Epithelial cell of esophagus (primary cell): Measurements from ENCODE around the gene THSD4.

Source experiments
- DNase-seq: peaks from one replicate; pipeline ENCODE4 v3.0.0; 2010; ENCODE audit warnings: low read depth
- H3K4me3 ChIP-seq: 2 replicates; pipeline ENCODE4 v1.5.1; 2011; ENCODE audit warnings: mild to moderate bottlenecking, low read length, control low read depth
- TF ChIP-seq, protein P1 (sequence below): IDR thresholded peaks from 2 replicates; pipeline ENCODE4 v1.5.1; 2011; ENCODE audit warnings: low read depth, mild to moderate bottlenecking, low read length, control low read depth, inconsistent platforms; ENCODE audit not compliant: insufficient read depth; ENCODE audit errors: missing control alignments

The THSD4 gene

DNA sequence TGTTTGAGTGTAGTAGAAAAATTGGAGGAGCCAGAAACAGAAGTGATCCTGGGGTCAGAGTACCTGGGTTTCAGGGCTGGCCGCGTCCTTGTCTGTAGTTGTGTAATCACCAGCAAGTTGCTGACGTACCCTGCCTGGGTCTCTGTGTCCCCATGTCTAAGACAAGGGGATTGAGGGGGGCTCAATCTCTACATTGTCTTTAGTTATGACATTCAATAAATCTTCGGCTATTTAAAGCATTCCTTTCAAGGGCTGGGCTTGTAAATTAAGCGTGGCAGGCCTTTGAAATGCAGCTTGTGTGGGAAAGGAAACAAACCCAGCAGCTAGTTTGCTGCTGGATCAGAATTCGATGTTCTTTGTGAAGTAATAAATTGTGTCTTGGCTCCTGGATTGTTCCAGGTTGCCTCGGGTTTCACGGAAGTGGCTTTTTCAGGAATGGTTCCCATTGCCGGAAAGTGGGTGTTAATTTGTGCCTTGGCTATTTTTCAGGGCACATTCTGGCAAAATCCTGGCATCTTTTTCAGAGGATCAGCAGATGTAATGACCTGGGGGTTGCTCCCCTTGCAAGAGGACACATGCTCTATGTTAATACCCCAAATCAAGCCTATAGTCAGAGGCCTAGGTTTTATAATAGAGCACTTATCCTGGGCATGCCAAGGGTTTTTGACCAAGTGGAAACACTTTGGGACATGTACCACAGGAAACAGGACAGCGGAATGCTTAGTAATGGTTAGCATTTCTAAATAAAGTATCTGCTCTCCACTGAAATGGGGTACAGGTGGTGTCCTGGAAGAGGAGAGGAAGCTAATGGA, 400.3 kb downstream of the THSD4 start:
- no peak for DNase-seq
- no peak overlapping the region for H3K4me3 ChIP-seq
- TF ChIP-seq, protein P1, sequence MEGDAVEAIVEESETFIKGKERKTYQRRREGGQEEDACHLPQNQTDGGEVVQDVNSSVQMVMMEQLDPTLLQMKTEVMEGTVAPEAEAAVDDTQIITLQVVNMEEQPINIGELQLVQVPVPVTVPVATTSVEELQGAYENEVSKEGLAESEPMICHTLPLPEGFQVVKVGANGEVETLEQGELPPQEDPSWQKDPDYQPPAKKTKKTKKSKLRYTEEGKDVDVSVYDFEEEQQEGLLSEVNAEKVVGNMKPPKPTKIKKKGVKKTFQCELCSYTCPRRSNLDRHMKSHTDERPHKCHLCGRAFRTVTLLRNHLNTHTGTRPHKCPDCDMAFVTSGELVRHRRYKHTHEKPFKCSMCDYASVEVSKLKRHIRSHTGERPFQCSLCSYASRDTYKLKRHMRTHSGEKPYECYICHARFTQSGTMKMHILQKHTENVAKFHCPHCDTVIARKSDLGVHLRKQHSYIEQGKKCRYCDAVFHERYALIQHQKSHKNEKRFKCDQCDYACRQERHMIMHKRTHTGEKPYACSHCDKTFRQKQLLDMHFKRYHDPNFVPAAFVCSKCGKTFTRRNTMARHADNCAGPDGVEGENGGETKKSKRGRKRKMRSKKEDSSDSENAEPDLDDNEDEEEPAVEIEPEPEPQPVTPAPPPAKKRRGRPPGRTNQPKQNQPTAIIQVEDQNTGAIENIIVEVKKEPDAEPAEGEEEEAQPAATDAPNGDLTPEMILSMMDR: no peak

DNA sequence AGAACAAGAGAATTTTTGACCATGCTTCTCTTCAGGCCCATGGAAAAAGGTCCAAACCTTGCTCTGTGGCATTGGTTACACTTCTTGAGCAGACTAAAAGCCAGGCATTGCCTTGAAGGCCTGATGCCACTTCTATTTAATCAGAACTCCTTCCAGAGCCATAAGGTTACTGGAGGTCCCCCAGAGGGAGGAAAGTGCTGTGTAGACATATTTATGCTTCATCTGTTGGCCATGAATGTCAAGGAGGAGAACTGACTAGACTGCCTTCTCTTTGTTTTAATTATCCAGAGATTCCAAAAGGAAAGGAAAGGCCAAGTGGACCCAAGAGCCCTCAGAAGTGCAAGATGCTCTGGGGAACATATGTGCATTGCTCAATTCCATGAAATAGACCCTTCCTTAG, 402.5 kb downstream of the THSD4 start:
- TF ChIP-seq, protein P1: no peak
- no peak overlapping the region for H3K4me3 ChIP-seq
- DNase-seq: no peak

DNA sequence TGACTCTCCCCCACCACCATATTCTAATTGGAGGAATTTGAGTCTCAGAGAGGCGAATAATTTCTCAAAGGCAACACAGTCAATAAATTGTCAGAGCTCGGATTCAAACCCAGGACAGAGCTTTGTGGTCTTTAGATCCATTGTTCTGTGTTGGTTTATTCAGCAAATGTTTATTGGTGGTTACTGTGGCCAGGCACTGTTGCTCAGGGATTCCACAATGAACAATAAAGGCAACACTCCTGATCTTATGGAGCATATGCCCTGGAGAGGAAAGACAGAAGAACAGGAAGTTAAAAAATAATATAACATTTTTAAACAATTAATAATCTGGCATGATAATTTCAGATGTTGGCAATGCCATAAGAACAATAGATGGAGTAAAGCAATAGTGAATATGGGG, 403.4 kb downstream of the THSD4 start:
- no peak for DNase-seq
- TF ChIP-seq, protein P1: no peak
- no peak overlapping the region for H3K4me3 ChIP-seq

DNA sequence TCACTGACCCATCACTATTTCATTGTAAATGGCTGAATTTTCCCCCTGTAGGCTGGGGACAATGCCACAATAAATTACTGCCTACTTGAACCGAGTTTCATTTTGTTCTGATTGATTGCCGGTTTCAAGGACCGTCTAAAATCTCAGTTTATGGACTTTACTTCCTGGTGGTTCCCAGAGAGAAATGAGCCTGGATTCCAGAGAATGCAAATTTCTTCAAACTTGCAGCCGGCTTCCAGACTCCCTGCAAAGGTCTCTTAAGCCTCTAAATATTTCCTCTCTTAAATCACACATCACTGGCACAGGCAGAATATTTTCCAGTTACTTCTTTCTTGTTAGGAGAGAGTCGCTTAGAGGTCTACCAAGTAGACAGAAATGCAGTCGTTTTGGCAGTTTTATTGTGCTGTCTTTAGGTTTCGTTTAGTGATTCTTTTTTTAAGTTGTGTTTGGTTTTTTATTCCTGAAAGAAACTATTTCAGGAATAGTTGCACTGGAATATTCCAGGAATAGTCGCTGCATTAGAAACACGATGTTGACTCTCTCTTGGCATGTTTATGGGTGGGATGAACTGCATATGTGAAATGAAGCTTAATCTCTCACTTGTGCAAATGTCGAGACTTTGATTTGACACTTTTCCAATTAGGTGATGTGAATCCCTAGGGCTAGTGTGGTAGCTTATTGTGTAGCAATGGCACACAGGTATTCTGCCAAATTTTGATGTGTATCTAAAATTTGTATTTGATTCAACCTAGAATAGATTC, 411.0 kb downstream of the THSD4 start:
- H3K4me3 ChIP-seq: no peak overlapping the region
- TF ChIP-seq, protein P1: no peak
- DNase-seq: no peak

DNA sequence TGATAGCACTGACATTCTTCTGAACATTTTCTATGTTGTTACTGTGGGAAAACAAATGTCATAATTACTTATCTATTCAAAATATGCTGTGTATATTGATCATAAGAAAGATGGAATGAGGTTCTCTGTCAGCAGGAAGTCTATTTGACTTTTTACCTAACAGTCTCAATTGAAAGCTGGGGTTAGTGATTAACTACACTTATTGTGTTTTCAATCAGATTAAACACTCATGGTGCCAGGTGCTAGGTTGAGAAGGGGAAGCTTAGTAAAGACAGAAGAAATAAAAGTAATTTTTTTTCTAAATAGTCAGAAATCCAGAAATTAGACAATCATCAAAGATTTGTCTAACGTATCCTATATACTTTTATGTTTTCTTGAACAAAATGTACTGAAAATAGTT, 414.1 kb downstream of the THSD4 start:
- DNase-seq: no peak
- TF ChIP-seq, protein P1: no peak

DNA sequence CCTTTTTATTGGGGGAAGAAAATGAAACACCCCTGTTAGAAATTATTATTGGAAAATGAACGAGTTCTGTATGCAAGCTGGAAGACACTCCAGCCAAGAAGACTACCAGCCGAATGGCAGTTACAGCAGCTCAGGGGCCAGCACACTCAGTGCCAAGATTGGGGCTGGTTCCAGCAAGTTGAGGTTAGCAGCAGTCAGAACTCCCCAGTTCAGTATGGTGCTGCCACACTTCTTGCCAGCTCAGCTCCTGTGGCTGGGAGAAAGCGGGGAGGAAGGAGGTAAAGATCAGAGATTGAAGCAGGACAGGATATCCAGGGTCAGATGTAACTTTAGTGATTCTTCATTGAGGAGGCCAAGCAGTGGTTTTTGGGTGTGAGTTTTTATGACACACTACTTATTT, 414.8 kb downstream of the THSD4 start:
- DNase-seq: no peak
- H3K4me3 ChIP-seq: no peak overlapping the region
- TF ChIP-seq, protein P1: no peak

More for the DNA sequence above, 414.1 kb downstream of the THSD4 start:
- no peak overlapping the region for H3K4me3 ChIP-seq
